ENCODE measurements around the gene RNF111.
"Not testable (repeated sequence)": the region's sequence is repeated elsewhere in the genome, so short reads cannot be mapped to it uniquely, and the experiment has no call there.

The RNF111 gene

DNA sequence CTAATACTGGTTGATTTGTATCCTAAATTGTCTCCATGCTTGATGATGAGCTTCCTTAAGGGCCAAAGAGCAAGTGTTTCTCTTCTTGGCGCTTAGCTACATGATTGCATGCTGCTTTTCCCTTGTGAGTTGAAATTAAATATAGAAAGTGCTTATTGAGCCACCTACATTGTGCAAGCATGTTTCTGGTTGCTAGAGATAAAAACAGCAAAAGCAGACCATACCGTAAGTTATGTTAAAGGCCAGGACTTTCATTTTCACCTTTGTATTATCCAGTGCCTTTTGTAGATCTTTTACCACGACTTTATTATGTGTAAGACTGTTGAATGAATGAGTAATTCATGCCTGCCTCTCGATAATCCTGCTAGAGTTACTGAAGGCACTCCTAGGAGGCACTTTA lies 75.6 kb downstream of the RNF111 start:
- DNase-seq, result no peak

DNA sequence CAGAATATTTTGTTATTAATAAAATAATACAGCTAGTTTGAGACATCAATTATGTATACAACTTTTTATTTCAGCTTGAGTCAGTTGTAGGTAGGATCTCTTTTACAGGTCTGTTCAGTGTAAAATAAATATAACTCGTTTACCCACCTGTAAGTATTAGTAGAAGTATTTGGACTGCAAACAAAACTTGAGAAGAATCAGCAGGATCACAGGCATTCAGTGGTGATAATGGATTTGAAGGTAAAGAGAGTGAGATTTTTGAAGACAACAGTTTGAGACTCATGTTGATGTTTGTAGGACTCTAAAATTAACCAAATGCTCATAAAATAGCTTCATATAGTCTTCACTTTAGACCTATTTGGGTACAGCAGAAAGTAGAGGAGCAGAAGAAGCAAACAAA lies 82.0 kb downstream of the RNF111 start:
- no peak for DNase-seq

GRCh38 chr15:59074607-59075006 lies 87.1 kb downstream of the RNF111 start:
- no peak for DNase-seq

GRCh38 chr15:59087731-59088130 lies 100.3 kb downstream of the RNF111 start:
- DNase-seq, result no peak

- no peak for DNase-seq
Measured at GRCh38 chr15:59094077-59094476, 106.6 kb downstream of the RNF111 start.

DNA sequence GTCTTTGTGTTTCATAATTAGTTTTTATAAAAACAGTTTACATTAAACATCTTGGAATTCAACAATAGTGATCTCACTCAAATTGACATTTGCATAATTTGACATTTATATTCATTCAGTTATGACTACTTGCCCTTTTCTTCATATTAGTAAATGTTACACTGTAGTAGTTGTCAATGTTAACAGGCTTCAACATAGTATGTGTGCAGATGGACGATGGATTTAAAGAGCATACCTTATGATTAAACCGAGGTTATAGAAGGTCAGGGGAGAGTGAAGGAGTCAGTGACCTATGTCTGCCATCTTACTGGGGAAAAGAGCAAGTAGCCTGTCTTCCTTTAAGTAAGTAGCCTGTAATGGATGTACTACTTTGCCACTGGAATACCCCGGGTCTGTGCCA lies 109.0 kb downstream of the RNF111 start:
- DNase-seq, result no peak

GRCh38 chr15:59099162-59099685 lies 111.8 kb downstream of the RNF111 start:
- DNase-seq, result no peak

GRCh38 chr15:59104602-59104911 lies 117.1 kb downstream of the RNF111 start:
- no peak for DNase-seq

DNA sequence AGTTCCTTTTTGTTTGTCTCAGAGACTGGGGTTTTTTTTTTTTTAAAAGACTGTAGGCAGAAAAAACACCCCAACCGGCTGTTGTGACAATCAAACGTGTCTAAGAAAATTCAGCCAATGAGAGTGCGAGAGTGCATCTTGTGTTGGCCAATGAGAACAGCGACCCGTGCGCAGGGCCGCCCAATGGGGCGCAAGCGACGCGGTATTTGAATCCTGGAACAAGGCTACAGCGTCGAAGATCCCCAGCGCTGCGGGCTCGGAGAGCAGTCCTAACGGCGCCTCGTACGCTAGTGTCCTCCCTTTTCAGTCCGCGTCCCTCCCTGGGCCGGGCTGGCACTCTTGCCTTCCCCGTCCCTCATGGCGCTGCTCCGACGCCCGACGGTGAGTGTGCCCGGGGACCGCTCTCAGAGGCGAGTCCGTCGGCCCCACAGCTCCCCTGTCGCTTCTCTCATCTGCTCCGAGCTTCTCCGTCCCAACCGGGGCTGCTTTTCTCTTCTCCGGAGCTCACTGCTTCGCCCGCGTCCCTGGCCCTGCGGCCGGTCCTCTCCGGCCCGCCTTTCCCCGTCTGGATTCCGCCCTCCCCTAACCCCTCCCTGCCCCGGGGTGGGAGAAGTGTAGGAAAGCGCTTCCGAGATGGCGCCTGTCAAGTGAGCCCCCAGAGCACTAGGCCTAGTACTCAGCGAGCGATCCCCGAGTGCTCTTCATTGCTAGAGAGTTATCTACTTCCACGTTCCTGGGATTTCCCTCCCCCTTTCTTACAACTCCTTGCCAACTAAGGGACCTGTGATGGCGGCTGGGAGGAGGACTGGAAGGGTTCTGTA lies 117.7 kb downstream of the RNF111 start, which contains the start of gene CCNB2:
Gene CCNB2 (plus strand): TSS at position 235 of the 821 bp plus-strand sequence. CDS start 123 bp downstream, at position 358.
- peak; percentile 61 for DNase-seq

GRCh38 chr15:59105854-59106253 lies 118.4 kb downstream of the RNF111 start:
- DNase-seq, result no peak

DNA sequence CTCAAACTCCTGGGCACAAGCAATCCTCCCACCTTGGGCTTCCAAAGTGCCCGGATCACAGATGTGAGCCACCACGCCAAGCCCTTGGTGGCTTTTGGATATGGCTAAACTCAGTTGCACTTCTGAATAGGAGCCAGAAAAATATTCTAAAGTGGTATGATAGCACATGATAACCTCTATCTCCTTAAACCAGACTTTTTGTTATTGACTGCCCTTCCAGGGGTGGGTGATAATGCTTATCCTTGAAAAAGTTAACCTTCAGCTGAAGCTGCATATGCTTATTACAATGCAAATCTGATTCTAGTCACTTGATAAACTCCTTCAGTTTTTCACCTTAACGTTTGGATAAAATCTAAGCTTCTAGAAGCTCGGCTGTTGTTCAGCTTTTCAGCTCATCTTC lies 123.8 kb downstream of the RNF111 start:
- no peak for DNase-seq

DNA sequence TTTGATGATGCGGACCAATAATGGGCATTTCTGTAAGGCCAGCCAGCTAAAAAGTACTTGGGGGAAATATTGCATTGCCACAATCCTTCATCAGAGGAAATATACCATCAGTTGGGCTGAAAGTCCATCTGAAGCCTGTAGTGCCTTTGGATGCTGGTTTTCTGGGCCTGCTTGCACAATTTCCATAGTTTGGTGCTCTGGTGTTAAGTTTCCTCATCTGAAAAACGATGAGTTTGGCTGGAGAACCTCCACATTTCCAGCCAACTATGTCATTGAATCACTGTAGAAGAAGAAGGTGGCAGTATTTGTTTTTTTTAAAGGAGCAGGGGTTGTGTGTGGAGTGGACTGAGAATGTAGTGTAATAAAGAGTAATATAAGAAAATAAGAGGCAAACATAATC lies 127.6 kb downstream of the RNF111 start:
- DNase-seq, result no peak

- no peak for DNase-seq
Measured at GRCh38 chr15:59116141-59116540, 128.7 kb downstream of the RNF111 start.

DNA sequence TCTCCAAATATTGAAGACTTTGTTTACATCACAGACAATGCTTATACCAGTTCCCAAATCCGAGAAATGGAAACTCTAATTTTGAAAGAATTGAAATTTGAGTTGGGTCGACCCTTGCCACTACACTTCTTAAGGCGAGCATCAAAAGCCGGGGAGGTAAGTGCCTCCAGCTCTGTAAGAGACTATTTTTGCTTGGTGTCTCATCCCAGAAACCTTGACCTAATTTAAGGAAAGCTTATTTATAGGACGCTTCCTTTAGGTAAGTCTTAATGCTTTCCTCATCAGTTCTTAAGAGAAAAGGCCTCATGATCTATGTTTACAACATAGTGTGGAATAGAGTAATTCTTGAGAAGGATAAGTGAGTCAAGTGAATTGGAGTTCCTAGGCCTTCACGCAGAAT lies 129.3 kb downstream of the RNF111 start:
- no peak for DNase-seq

- no peak for DNase-seq
Measured at GRCh38 chr15:59119625-59120024, 132.2 kb downstream of the RNF111 start.

DNA sequence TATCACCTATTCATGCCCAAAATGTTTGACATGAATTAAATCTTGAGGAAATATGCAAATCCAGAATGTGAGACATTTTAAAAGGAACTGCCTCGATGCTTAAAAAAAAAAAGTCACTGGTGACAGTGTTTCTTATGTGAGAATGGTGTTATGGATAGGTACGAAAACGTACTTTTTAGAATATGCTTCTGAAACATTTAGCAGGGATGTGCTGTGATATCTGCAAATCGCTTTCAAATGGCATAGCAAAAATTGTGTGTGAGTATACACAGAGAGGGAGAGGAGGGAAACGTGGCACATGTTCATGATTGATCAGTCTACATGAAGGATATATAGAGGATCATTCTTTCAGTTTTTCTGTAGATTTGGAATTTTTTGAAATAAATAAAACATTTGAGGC lies 133.5 kb downstream of the RNF111 start:
- no peak for DNase-seq

DNA sequence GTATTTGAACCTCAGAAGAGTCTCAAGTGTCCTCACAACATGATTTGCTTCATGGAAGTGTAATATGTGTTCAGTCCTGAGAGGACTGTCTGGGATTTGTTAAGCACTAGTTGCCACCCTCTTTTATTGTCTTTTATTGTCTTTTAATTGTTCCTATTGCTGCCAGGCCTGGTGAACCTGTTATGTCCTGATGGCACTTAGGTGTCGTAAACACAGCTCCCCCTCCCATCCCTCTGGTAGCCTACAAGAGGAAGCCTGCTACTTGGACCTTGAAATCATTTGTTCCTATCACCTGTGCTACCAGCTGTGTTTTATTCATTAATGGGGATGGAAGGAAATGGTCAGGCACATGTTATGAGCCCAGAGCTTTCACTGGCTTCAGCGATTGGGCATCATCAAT lies 136.8 kb downstream of the RNF111 start:
- DNase-seq, result no peak

DNA sequence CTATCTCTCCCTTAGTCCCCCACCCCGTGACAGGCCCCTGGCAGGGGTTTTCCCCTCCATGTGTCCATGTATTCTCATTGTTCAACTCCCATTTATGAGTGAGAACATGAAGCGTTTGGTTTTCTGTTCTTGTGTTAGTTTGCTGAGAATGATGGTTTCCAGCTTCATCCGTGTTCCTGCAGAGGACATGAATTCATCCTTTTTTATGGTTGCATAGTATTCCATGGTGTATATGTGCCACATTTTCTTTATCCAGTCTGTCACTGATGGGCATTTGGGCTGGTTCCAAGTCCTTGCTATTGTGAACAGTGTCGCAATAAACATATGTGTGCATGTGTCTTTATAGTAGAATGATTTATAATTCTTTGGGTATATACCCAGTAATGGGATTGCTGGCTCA lies 138.2 kb downstream of the RNF111 start:
- not testable (repeated sequence) for DNase-seq

- DNase-seq, result not testable (repeated sequence)
Measured at GRCh38 chr15:59127255-59127654, 139.8 kb downstream of the RNF111 start.

- DNase-seq, result no peak
Measured at GRCh38 chr15:59131456-59131855, 144.0 kb downstream of the RNF111 start.

- no peak for DNase-seq
Measured at GRCh38 chr15:59131969-59132562, 144.6 kb downstream of the RNF111 start.

GRCh38 chr15:59133929-59134427 lies 146.5 kb downstream of the RNF111 start:
- no peak for DNase-seq

- DNase-seq, result no peak
Measured at GRCh38 chr15:59137566-59137965, 150.1 kb downstream of the RNF111 start.

GRCh38 chr15:59138243-59138642 lies 150.8 kb downstream of the RNF111 start:
- DNase-seq, result no peak
